Neural cell (in vitro differentiated cells): ENCODE data around the gene LHPP.

ENCODE experiments used
- EP300 ChIP-seq: fragments of 450-650 bp; conservative IDR thresholded peaks from 2 replicates; pipeline ENCODE4 v1.6.1; 2014; ENCODE audit warnings: antibody characterized with exemption, mild to moderate bottlenecking, moderate library complexity; ENCODE audit not compliant: poor library complexity, severe bottlenecking
- EZH2 ChIP-seq: fragments of 200-600, 300-800 bp; shearing (Covaris generic), sonication (generic); IDR thresholded peaks from 2 replicates; pipeline ENCODE4 v1.6.1; 2014; ENCODE audit warnings: antibody characterized with exemption, low read length, borderline replicate concordance, mild to moderate bottlenecking; ENCODE audit not compliant: insufficient read depth, poor library complexity, severe bottlenecking
- POLR2AphosphoS5 ChIP-seq: IDR thresholded peaks from 2 replicates; pipeline ENCODE4 v1.6.1; 2012
- RAD21 ChIP-seq: fragments of 450-650 bp; conservative IDR thresholded peaks from 2 replicates; pipeline ENCODE4 v1.6.1; 2014; ENCODE audit warnings: antibody characterized with exemption, mild to moderate bottlenecking, moderate library complexity
- SMC3 ChIP-seq: fragments of 450-650 bp; conservative IDR thresholded peaks from 2 replicates; pipeline ENCODE4 v1.6.1; 2014; ENCODE audit warnings: antibody characterized with exemption, mild to moderate bottlenecking, moderate library complexity; ENCODE audit not compliant: poor library complexity
- TAF1 ChIP-seq: IDR thresholded peaks from 2 replicates; pipeline ENCODE4 v1.6.1; 2012; ENCODE audit warnings: low read depth
- TF ChIP-seq, protein P1 (sequence below): fragments of 450-650 bp; IDR thresholded peaks from 2 replicates; pipeline ENCODE4 v1.5.1; 2014; ENCODE audit warnings: antibody characterized with exemption, mild to moderate bottlenecking, moderate library complexity; ENCODE audit not compliant: poor library complexity, severe bottlenecking
- TF ChIP-seq, protein P2 (sequence below): IDR thresholded peaks from 2 replicates; pipeline ENCODE4 v1.6.1; 2012; ENCODE audit warnings: borderline replicate concordance

DNA sequence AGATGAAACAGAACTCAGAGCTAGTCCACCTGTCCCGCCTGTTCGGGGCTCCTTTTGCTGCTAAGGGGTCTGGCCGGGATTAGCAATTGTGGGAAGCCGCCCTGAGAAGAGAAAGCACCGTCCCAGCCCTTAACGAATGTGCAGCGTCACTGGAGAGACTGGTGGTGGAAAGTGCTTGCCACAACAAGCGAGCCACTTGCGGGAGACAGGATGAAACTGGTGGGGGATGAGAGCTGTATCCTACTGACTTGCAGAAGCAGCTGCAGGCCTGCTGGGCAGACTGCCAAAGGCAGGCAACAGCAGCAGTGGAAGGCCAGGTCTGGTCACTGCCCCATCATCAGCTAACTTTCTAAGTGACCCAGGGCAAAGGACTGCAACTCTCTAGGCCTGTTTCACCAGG, 187.1 kb downstream of the LHPP start:
- TF ChIP-seq, protein P1, sequence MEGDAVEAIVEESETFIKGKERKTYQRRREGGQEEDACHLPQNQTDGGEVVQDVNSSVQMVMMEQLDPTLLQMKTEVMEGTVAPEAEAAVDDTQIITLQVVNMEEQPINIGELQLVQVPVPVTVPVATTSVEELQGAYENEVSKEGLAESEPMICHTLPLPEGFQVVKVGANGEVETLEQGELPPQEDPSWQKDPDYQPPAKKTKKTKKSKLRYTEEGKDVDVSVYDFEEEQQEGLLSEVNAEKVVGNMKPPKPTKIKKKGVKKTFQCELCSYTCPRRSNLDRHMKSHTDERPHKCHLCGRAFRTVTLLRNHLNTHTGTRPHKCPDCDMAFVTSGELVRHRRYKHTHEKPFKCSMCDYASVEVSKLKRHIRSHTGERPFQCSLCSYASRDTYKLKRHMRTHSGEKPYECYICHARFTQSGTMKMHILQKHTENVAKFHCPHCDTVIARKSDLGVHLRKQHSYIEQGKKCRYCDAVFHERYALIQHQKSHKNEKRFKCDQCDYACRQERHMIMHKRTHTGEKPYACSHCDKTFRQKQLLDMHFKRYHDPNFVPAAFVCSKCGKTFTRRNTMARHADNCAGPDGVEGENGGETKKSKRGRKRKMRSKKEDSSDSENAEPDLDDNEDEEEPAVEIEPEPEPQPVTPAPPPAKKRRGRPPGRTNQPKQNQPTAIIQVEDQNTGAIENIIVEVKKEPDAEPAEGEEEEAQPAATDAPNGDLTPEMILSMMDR = no peak
- TF ChIP-seq EP300 = no peak
- TF ChIP-seq POLR2AphosphoS5 = no peak
- TF ChIP-seq RAD21 = no peak
- no peak for TF ChIP-seq EZH2
- no peak for TF ChIP-seq TAF1
- TF ChIP-seq, protein P2, sequence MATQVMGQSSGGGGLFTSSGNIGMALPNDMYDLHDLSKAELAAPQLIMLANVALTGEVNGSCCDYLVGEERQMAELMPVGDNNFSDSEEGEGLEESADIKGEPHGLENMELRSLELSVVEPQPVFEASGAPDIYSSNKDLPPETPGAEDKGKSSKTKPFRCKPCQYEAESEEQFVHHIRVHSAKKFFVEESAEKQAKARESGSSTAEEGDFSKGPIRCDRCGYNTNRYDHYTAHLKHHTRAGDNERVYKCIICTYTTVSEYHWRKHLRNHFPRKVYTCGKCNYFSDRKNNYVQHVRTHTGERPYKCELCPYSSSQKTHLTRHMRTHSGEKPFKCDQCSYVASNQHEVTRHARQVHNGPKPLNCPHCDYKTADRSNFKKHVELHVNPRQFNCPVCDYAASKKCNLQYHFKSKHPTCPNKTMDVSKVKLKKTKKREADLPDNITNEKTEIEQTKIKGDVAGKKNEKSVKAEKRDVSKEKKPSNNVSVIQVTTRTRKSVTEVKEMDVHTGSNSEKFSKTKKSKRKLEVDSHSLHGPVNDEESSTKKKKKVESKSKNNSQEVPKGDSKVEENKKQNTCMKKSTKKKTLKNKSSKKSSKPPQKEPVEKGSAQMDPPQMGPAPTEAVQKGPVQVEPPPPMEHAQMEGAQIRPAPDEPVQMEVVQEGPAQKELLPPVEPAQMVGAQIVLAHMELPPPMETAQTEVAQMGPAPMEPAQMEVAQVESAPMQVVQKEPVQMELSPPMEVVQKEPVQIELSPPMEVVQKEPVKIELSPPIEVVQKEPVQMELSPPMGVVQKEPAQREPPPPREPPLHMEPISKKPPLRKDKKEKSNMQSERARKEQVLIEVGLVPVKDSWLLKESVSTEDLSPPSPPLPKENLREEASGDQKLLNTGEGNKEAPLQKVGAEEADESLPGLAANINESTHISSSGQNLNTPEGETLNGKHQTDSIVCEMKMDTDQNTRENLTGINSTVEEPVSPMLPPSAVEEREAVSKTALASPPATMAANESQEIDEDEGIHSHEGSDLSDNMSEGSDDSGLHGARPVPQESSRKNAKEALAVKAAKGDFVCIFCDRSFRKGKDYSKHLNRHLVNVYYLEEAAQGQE = no peak
- no peak for TF ChIP-seq SMC3
